Measurements from ENCODE around the gene MORC2. TPM values are rescaled to one million over a fixed set of nuclear protein-coding genes. Genes with fewer than 3 reads are reported as not detected.

MORC2 gene
- total RNA-seq, 2 experiments from 2014 or later, result 22.9 to 35.6 TPM

GRCh38 chr22:30982512-30982911, 13.9 kb upstream of the MORC2 start:
- no peaks in the 10 kb centered on the region for H3K9me2 ChIP-seq (ENCODE audit: insufficient read depth, low read length)
- DNase-seq (ENCODE audit: low spot score), result no peak
- no peaks in the 10 kb centered on the region; the same call in 1 of the 2 replicates for H3K79me2 ChIP-seq (ENCODE audit: insufficient read depth, low read depth, low read length)
- H3K27ac ChIP-seq (ENCODE audit: low read depth, low read length, poor library complexity, severe bottlenecking), result no peak overlapping the region
- intact Hi-C loops (cut with micrococcal nuclease; ENCODE audit: unreplicated experiment), result no loop called here
- H3K4me2 ChIP-seq (ENCODE audit: low read length), result no peak overlapping the region
- H3K36me3 ChIP-seq (ENCODE audit: insufficient read depth, low read length), result 0 out of 2 replicates have a peak, but pooled peaks cover 10% of the 10 kb centered on the region
- H3K9me3 ChIP-seq (ENCODE audit: low read length), result no peaks in the 10 kb centered on the region
- H3K4me1 ChIP-seq (ENCODE audit: insufficient read depth, low read length, poor library complexity, severe bottlenecking), result no peaks in the 10 kb centered on the region
- H3K4me3 ChIP-seq (ENCODE audit: low read depth, low read length, poor library complexity, severe bottlenecking), result no peak overlapping the region
- TF ChIP-seq, protein P1, sequence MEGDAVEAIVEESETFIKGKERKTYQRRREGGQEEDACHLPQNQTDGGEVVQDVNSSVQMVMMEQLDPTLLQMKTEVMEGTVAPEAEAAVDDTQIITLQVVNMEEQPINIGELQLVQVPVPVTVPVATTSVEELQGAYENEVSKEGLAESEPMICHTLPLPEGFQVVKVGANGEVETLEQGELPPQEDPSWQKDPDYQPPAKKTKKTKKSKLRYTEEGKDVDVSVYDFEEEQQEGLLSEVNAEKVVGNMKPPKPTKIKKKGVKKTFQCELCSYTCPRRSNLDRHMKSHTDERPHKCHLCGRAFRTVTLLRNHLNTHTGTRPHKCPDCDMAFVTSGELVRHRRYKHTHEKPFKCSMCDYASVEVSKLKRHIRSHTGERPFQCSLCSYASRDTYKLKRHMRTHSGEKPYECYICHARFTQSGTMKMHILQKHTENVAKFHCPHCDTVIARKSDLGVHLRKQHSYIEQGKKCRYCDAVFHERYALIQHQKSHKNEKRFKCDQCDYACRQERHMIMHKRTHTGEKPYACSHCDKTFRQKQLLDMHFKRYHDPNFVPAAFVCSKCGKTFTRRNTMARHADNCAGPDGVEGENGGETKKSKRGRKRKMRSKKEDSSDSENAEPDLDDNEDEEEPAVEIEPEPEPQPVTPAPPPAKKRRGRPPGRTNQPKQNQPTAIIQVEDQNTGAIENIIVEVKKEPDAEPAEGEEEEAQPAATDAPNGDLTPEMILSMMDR (conservative IDR thresholded peaks at IDR 0.05; ENCODE audit: low read length), result no peak
- TF ChIP-seq EZH2phosphoT487 (IDR thresholded peaks at IDR 0.05; ENCODE audit: borderline replicate concordance, low read depth, low read length), result no peak
- no TSS peak for BruUV-seq (replicated peaks)
- no peak overlapping the region for H2AFZ ChIP-seq (ENCODE audit: low read length)
- ChIA-PET CTCF (ENCODE audit: unreplicated experiment) (no interaction called here), POLR2A (interaction anchor here (1.3 kb wide), 1 partner anchor 13 kb away, joined by 4 read pairs; the partner anchor contains the start of genes MORC2 and TUG1)
- H4K20me1 ChIP-seq (ENCODE audit: insufficient read depth, low read length), result no peaks in the 10 kb centered on the region; the same call in 1 of the 2 replicates

- H3K36me3 ChIP-seq (ENCODE audit: insufficient read depth, low read length), result peaks cover 36% of the 10 kb centered on the region
- H3K27ac ChIP-seq (ENCODE audit: low read depth, low read length, poor library complexity, severe bottlenecking), result no peak overlapping the region
- no TSS peak for BruUV-seq (replicated peaks)
- no peaks in the 10 kb centered on the region for H3K4me1 ChIP-seq (ENCODE audit: insufficient read depth, low read length, poor library complexity, severe bottlenecking)
- H3K9me2 ChIP-seq (ENCODE audit: insufficient read depth, low read length), result no peaks in the 10 kb centered on the region
- DNase-seq (ENCODE audit: low spot score), result no peak
- ChIA-PET CTCF (ENCODE audit: unreplicated experiment) (no interaction called here), POLR2A (no interaction called here)
- intact Hi-C loops (cut with micrococcal nuclease; ENCODE audit: unreplicated experiment), result no loop called here
- peaks cover 9% of the 10 kb centered on the region; the same call in 1 of the 2 replicates for H3K79me2 ChIP-seq (ENCODE audit: insufficient read depth, low read depth, low read length)
- no peak overlapping the region for H2AFZ ChIP-seq (ENCODE audit: low read length)
- TF ChIP-seq, protein P1 (conservative IDR thresholded peaks at IDR 0.05; ENCODE audit: low read length), result no peak
- TF ChIP-seq EZH2phosphoT487 (IDR thresholded peaks at IDR 0.05; ENCODE audit: borderline replicate concordance, low read depth, low read length), result no peak
- H4K20me1 ChIP-seq (ENCODE audit: insufficient read depth, low read length), result peaks cover 6% of the 10 kb centered on the region; the same call in 1 of the 2 replicates
- H3K4me3 ChIP-seq (ENCODE audit: low read depth, low read length, poor library complexity, severe bottlenecking), result no peak overlapping the region
- no peaks in the 10 kb centered on the region; the same call in 1 of the 2 replicates for H3K9me3 ChIP-seq (ENCODE audit: low read length)
- no peak overlapping the region for H3K4me2 ChIP-seq (ENCODE audit: low read length)
These were observed 11.4 kb upstream of the MORC2 start for GRCh38 chr22:30979932-30980331.

GRCh38 chr22:30978304-30978962, 9.9 kb upstream of the MORC2 start:
- Histone ChIP-seq H3K4me3 (ENCODE audit: low read depth, low read length, poor library complexity, severe bottlenecking) (no peak overlapping the region), H3K79me2 (ENCODE audit: insufficient read depth, low read depth, low read length) (peaks cover 21% of the 10 kb centered on the region; the same call in 1 of the 2 replicates), H2AFZ (ENCODE audit: low read length) (no peak overlapping the region), H3K36me3 (ENCODE audit: insufficient read depth, low read length) (peaks cover 51% of the 10 kb centered on the region), H3K9me3 (ENCODE audit: low read length) (no peaks in the 10 kb centered on the region; the same call in 1 of the 2 replicates), H3K9me2 (ENCODE audit: insufficient read depth, low read length) (no peaks in the 10 kb centered on the region), H4K20me1 (ENCODE audit: insufficient read depth, low read length) (peaks cover 6% of the 10 kb centered on the region; the same call in 1 of the 2 replicates), H3K4me2 (ENCODE audit: low read length) (no peak overlapping the region), H3K4me1 (ENCODE audit: insufficient read depth, low read length, poor library complexity, severe bottlenecking) (no peaks in the 10 kb centered on the region), H3K27ac (ENCODE audit: low read depth, low read length, poor library complexity, severe bottlenecking) (no peak overlapping the region)
- TSS peak; percentile 5 for BruUV-seq (replicated peaks)
- CTCF ChIA-PET (ENCODE audit: unreplicated experiment), result no interaction called here
- no peak for DNase-seq (ENCODE audit: low spot score)
- TF ChIP-seq EZH2phosphoT487 (IDR thresholded peaks at IDR 0.05; ENCODE audit: borderline replicate concordance, low read depth, low read length), result no peak
- TF ChIP-seq, protein P1 (conservative IDR thresholded peaks at IDR 0.05; ENCODE audit: low read length), result no peak
- intact Hi-C loops (cut with micrococcal nuclease; ENCODE audit: unreplicated experiment), result no loop called here
- POLR2A ChIA-PET, result no interaction called here
